MCF 10A (cell line): Measurements from ENCODE around the gene IFIT1B. TPM values are rescaled to one million over a fixed set of nuclear protein-coding genes. Genes with fewer than 3 reads are reported as not detected.

Experiments
- BruUV-seq: library from RNA; stranded (reverse); fragments of 400-500 nt; replicated peaks from 2 replicates; lab custom pipeline; 2021; lab: Mats Ljungman, UMichigan
- CTCF ChIA-PET: fragments of 300-600 bp; sonication (Branson Sonifier 250); formaldehyde crosslinking; extraction: SDS; loops from one replicate; lab custom pipeline; 2021; ENCODE audit warnings: antibody characterized with exemption, inconsistent platforms; lab: Yijun Ruan, JAX
- POLR2A ChIA-PET: fragments of 300-600, 350-650 bp; sonication (Branson Sonifier 250); formaldehyde crosslinking; extraction: SDS; loops from one replicate; lab custom pipeline; 2020; ENCODE audit warnings: antibody characterized with exemption, inconsistent platforms; lab: Yijun Ruan, JAX
- DNase-seq: peaks from one replicate; pipeline ENCODE4 v3.0.0-alpha.2; 2018; ENCODE audit not compliant: unreplicated experiment
- H3K27ac Mint-ChIP-seq: one replicate; pipeline ENCODE4 v1.8.0; 2022; ENCODE audit warnings: mild to moderate bottlenecking, low read depth, mixed read lengths; ENCODE audit not compliant: unreplicated experiment
- H3K27me3 Mint-ChIP-seq: one replicate; pipeline ENCODE4 v1.8.0; 2022; ENCODE audit warnings: mixed read lengths; ENCODE audit not compliant: insufficient read depth, unreplicated experiment
- H3K36me3 Mint-ChIP-seq: one replicate; pipeline ENCODE4 v1.8.0; 2022; ENCODE audit warnings: mild to moderate bottlenecking, moderate library complexity, mixed read lengths; ENCODE audit not compliant: insufficient read depth, unreplicated experiment
- H3K4me1 Mint-ChIP-seq: one replicate; pipeline ENCODE4 v1.8.0; 2022; ENCODE audit warnings: mixed read lengths; ENCODE audit not compliant: insufficient read depth, unreplicated experiment
- H3K4me3 Mint-ChIP-seq: one replicate; pipeline ENCODE4 v1.8.0; 2022; ENCODE audit warnings: mild to moderate bottlenecking, moderate library complexity, mixed read lengths; ENCODE audit not compliant: unreplicated experiment
- H3K9me3 Mint-ChIP-seq: one replicate; pipeline ENCODE4 v1.8.0; 2022; ENCODE audit warnings: mixed read lengths; ENCODE audit not compliant: unreplicated experiment
- CTCF ChIP-seq: fragments of 200-600 bp; IDR thresholded peaks from one replicate; pipeline ENCODE4 v1.8.0; 2022; ENCODE audit warnings: antibody characterized with exemption, mild to moderate bottlenecking; ENCODE audit not compliant: unreplicated experiment
- intact Hi-C: fragments of 100-400 bp; cut with micrococcal nuclease; formaldehyde crosslinking; loops from 2 replicates; pipeline ENCODE4 v1.14.1; 2022
- total RNA-seq: library from RNA; stranded (reverse); gene quantifications from 2 replicates; pipeline ENCODE4 v1.2.3, GENCODE V29; 2022

Gene IFIT1B
- total RNA-seq, 1 experiment from 2014 or later = not detected

- Mint-ChIP-seq H3K27ac (no peak overlapping the region), H3K4me3 (no peak overlapping the region), H3K9me3 (no peaks in the 10 kb centered on the region), H3K27me3 (no peaks in the 10 kb centered on the region), H3K36me3 (no peaks in the 10 kb centered on the region), H3K4me1 (no peaks in the 10 kb centered on the region)
- no TSS peak for BruUV-seq
- intact Hi-C loops = no loop called here
- POLR2A ChIA-PET = no interaction called here
- no peak for DNase-seq
- no peak for TF ChIP-seq CTCF
- CTCF ChIA-PET = interaction anchor here (0.7 kb wide), 1 partner anchor 8 kb away, joined by 3 read pairs; no protein-coding TSS in a partner anchor
Observed at GRCh38 chr10:89360157-89360556, 17.7 kb upstream of the IFIT1B start.

GRCh38 chr10:89362929-89363328, 14.9 kb upstream of the IFIT1B start:
- CTCF ChIA-PET = interaction anchor here (0.8 to 1.1 kb wide), 2 partner anchors 55 to 144 kb away, joined by 3 read pairs; no protein-coding TSS in a partner anchor
- POLR2A ChIA-PET = interaction anchor here (0.8 to 1.3 kb wide), 2 partner anchors 11 to 16 kb away, joined by 4 read pairs; no protein-coding TSS in a partner anchor
- Mint-ChIP-seq H3K9me3 (no peaks in the 10 kb centered on the region), H3K27ac (no peak overlapping the region), H3K4me3 (no peak overlapping the region), H3K4me1 (no peaks in the 10 kb centered on the region), H3K27me3 (no peaks in the 10 kb centered on the region), H3K36me3 (no peaks in the 10 kb centered on the region)
- TF ChIP-seq CTCF = no peak
- no peak for DNase-seq
- intact Hi-C loops = no loop called here
- BruUV-seq = no TSS peak

- POLR2A ChIA-PET = interaction anchor here (0.6 to 1.3 kb wide), 3 partner anchors 11 to 17 kb away, joined by 3 to 5 read pairs (median 4); no protein-coding TSS in a partner anchor
- H3K4me3 Mint-ChIP-seq = no peak overlapping the region
- no peak for TF ChIP-seq CTCF
- CTCF ChIA-PET = interaction anchor here (0.6 to 1.4 kb wide), 3 partner anchors 81 to 553 kb away, joined by 3 to 4 read pairs (median 4); no protein-coding TSS in a partner anchor
- no peak for DNase-seq
- no peaks in the 10 kb centered on the region for H3K27me3 Mint-ChIP-seq
- no peak overlapping the region for H3K27ac Mint-ChIP-seq
- no peaks in the 10 kb centered on the region for H3K9me3 Mint-ChIP-seq
- no peaks in the 10 kb centered on the region for H3K36me3 Mint-ChIP-seq
- no peaks in the 10 kb centered on the region for H3K4me1 Mint-ChIP-seq
- BruUV-seq = no TSS peak
- intact Hi-C loops = no loop called here
Observed at GRCh38 chr10:89363729-89364442, 14.0 kb upstream of the IFIT1B start.

GRCh38 chr10:89364531-89364930, 13.3 kb upstream of the IFIT1B start:
- no peak overlapping the region for H3K27ac Mint-ChIP-seq
- POLR2A ChIA-PET = interaction anchor here (0.6 to 1.1 kb wide), 2 partner anchors 10 to 12 kb away, joined by 3 to 5 read pairs; no protein-coding TSS in a partner anchor
- CTCF ChIA-PET = interaction anchor here (0.6 to 1.4 kb wide), 4 partner anchors 10 to 554 kb away, joined by 3 to 4 read pairs (median 4); no protein-coding TSS in a partner anchor

More at GRCh38 chr10:89364531-89364930, 13.3 kb upstream of the IFIT1B start:
- DNase-seq = no peak
- Mint-ChIP-seq H3K36me3 (no peaks in the 10 kb centered on the region), H3K4me1 (no peaks in the 10 kb centered on the region), H3K27me3 (no peaks in the 10 kb centered on the region), H3K9me3 (no peaks in the 10 kb centered on the region), H3K4me3 (no peak overlapping the region)
- BruUV-seq = no TSS peak
- intact Hi-C loops = no loop called here
- no peak for TF ChIP-seq CTCF
